K562 (cell line): ENCODE data around the gene CDKL1. TPM values are rescaled to one million over a fixed set of nuclear protein-coding genes. Genes with fewer than 3 reads are reported as not detected.

Experiments used
- ATAC-seq: fragments of 200-7000 bp; cut with Tn5 transposase; 3 replicates; pipeline ENCODE4 v1.9.1; 2020; ENCODE audit warnings: moderate library complexity
- BruUV-seq: library from RNA; stranded (reverse); fragments of 400-500 nt; replicated peaks from 2 replicates; lab custom pipeline; 2021; lab: Mats Ljungman, UMichigan
- CTCF ChIA-PET: fragments of 300-600 bp; formaldehyde crosslinking; extraction: SDS; loops from one replicate; lab custom pipeline; 2021; ENCODE audit warnings: low intra/inter-chr PET ratio; lab: Yijun Ruan, JAX
- POLR2A ChIA-PET: fragments of 300-600, 350-650 bp; sonication (Branson Sonifier 250); formaldehyde crosslinking; extraction: SDS; loops from one replicate; lab custom pipeline; 2021; ENCODE audit warnings: antibody characterized with exemption, inconsistent platforms; lab: Yijun Ruan, JAX
- DNase-seq, 4 experiments: peaks; one replicate each; pipeline versions ENCODE4 v3.0.0 to v3.0.0-alpha.2; 2011 to 2018; ENCODE audit warnings: low spot score in 3 of 4, mixed read lengths in 3 of 4; ENCODE audit errors: extremely low read depth in 1 of 4
- FAIRE-seq: peaks from 2 replicates; lab custom pipeline; 2011; peaks lifted over from hg19 to GRCh38; lab: Jason Lieb, UNC
- H2AFZ ChIP-seq: 2 replicates; pipeline ENCODE4 v1.6.0; 2011; ENCODE audit warnings: low read depth, low read length, control low read depth, inconsistent platforms
- H3K27ac ChIP-seq: fragments of 200-600 bp; 3 replicates; pipeline ENCODE4 v1.8.0; 2011; ENCODE audit warnings: low read depth, mild to moderate bottlenecking, control low read depth, inconsistent platforms, low read length, moderate library complexity, mixed read lengths; ENCODE audit errors: extremely low read depth
- H3K27me3 ChIP-seq, 2 experiments: fragments of 300-600 bp in 1 of 2; 2 replicates in 1 of 2; 3 replicates in 1 of 2; pipeline versions ENCODE4 v1.6.0 to v1.8.0; 2011; ENCODE audit warnings: inconsistent platforms in 2 of 2, low read length in 2 of 2, mild to moderate bottlenecking in 1 of 2, mixed read lengths in 1 of 2, moderate library complexity in 1 of 2; ENCODE audit not compliant: control insufficient read depth in 2 of 2, insufficient read depth in 2 of 2
- H3K36me3 ChIP-seq: fragments of 300-600 bp; 3 replicates; pipeline ENCODE4 v1.8.0; 2011; ENCODE audit warnings: mild to moderate bottlenecking, low read length, inconsistent platforms; ENCODE audit not compliant: control insufficient read depth, insufficient read depth
- H3K4me1 ChIP-seq, 2 experiments: fragments of 200-600 bp in 1 of 2; replicated peaks in 1 of 2; 2 replicates in 1 of 2; 3 replicates in 1 of 2; pipeline versions ENCODE4 v1.5.1 to v1.8.0; 2011; ENCODE audit warnings: inconsistent platforms in 2 of 2, low read length in 2 of 2, mild to moderate bottlenecking in 1 of 2, mixed read lengths in 1 of 2, moderate library complexity in 1 of 2; ENCODE audit not compliant: control insufficient read depth in 2 of 2, insufficient read depth in 2 of 2
- H3K4me2 ChIP-seq: 2 replicates; pipeline ENCODE4 v1.6.1; 2011; ENCODE audit warnings: low read length, control low read depth, inconsistent platforms, mixed read lengths; ENCODE audit not compliant: insufficient read depth
- H3K4me3 ChIP-seq: fragments of 200-600 bp; sonication (generic), shearing (Covaris generic); 2 replicates; pipeline ENCODE4 v1.5.1; 2016; ENCODE audit warnings: control low read depth, inconsistent platforms
- H3K79me2 ChIP-seq: fragments of 200-600 bp; 3 replicates; pipeline ENCODE4 v1.8.0; 2011; ENCODE audit warnings: low read length, inconsistent platforms; ENCODE audit not compliant: control insufficient read depth, insufficient read depth
- H3K9ac ChIP-seq, 2 experiments: 2 replicates each; pipeline versions ENCODE4 v1.6.0 to v1.6.1; 2011; ENCODE audit warnings: low read depth in 2 of 2, low read length in 2 of 2, control low read depth in 1 of 2, inconsistent platforms in 1 of 2, mild to moderate bottlenecking in 1 of 2, mixed read lengths in 1 of 2; ENCODE audit not compliant: insufficient read depth in 1 of 2
- H3K9me1 ChIP-seq: one replicate; pipeline ENCODE4 v1.6.0; 2011; ENCODE audit warnings: inconsistent platforms, mild to moderate bottlenecking, low read length, moderate library complexity; ENCODE audit not compliant: control insufficient read depth, insufficient read depth
- H3K9me3 ChIP-seq: replicated peaks from 2 replicates; pipeline ENCODE4 v1.5.1; 2011; ENCODE audit warnings: low read depth, low read length, inconsistent platforms; ENCODE audit not compliant: control insufficient read depth, insufficient read depth
- H4K20me1 ChIP-seq: replicated peaks from 2 replicates; pipeline ENCODE4 v1.6.1; 2011; ENCODE audit warnings: low read length, inconsistent platforms, mixed read lengths; ENCODE audit not compliant: control insufficient read depth, insufficient read depth
- ADNP ChIP-seq: fragments of 200-800 bp; sonication (Bioruptor generic); IDR thresholded peaks from 2 replicates; pipeline ENCODE4 v1.6.1; 2016; ENCODE audit warnings: missing genetic modification characterization, missing compliant biosample characterization
- FIP1L1 ChIP-seq: fragments of 200-400 bp; formaldehyde crosslinking; IDR thresholded peaks from 2 replicates; pipeline ENCODE4 v1.6.1; 2018; ENCODE audit warnings: mild to moderate bottlenecking, low read depth, low read length; ENCODE audit not compliant: poor library complexity, severe bottlenecking
- KLF1 ChIP-seq: fragments of 450-650 bp; IDR thresholded peaks from 2 replicates; pipeline ENCODE4 v1.6.1; 2016; ENCODE audit warnings: missing genetic modification characterization, missing compliant biosample characterization
- NR2C2 ChIP-seq, 2 experiments: fragments of 200-800 bp in 1 of 2; sonication (Bioruptor generic) in 1 of 2; sonication (generic) in 1 of 2; formaldehyde crosslinking in 1 of 2; IDR thresholded peaks; 2 replicates each; pipeline versions ENCODE4 v1.6.1 to v1.8.0; 2016 to 2022; ENCODE audit warnings: mild to moderate bottlenecking in 1 of 2, missing compliant biosample characterization in 1 of 2, missing genetic modification characterization in 1 of 2, missing genetic modification reagents in 1 of 2
- NRF1 ChIP-seq, 2 experiments: fragments of 450-650 bp; IDR thresholded peaks in 1 of 2; conservative IDR thresholded peaks in 1 of 2; 2 replicates each; pipeline ENCODE4 v1.6.1; 2014; ENCODE audit warnings: mild to moderate bottlenecking in 2 of 2
- SIN3B ChIP-seq: fragments of 450-650 bp; IDR thresholded peaks from 2 replicates; pipeline ENCODE4 v1.6.1; 2017; ENCODE audit warnings: low read depth, mild to moderate bottlenecking, moderate library complexity
- ZBTB9 ChIP-seq: fragments of 450-650 bp; formaldehyde crosslinking; IDR thresholded peaks from 2 replicates; pipeline ENCODE4 v1.4.0; 2020; ENCODE audit warnings: mild to moderate bottlenecking, moderate library complexity
- ZFP1 ChIP-seq: fragments of 450-650 bp; formaldehyde crosslinking; IDR thresholded peaks from 2 replicates; pipeline ENCODE4 v1.4.0; 2020; ENCODE audit warnings: mild to moderate bottlenecking, mixed read lengths
- ZNF165 ChIP-seq: fragments of 250-450 bp; sonication (Bioruptor Pico); IDR thresholded peaks from 2 replicates; pipeline ENCODE4 v1.4.0; 2020; ENCODE audit warnings: borderline replicate concordance
- ZNF277 ChIP-seq: fragments of 250-450 bp; sonication (Bioruptor Pico); IDR thresholded peaks from 2 replicates; pipeline ENCODE4 v1.8.0; 2022; ENCODE audit warnings: inconsistent platforms, mild to moderate bottlenecking, moderate library complexity, borderline replicate concordance
- in situ Hi-C: fragments of 300-500 bp; cut with MboI; formaldehyde crosslinking; loops from 4 replicates; pipeline ENCODE4 v1.15.0; 2018; ENCODE audit warnings: inconsistent platforms, mixed read lengths
- intact Hi-C: fragments of 100-400 bp; cut with micrococcal nuclease; formaldehyde crosslinking; loops from 2 replicates; pipeline ENCODE4 v1.14.2; 2022
- polyA plus RNA-seq, 8 experiments: library from polyadenylated mRNA; depleted of rRNA in 4 of 8; stranded (reverse) in 5 of 8; unstranded in 3 of 8; fragments of >200 nt; fragmentation: Nextera tagmentation in 2 of 8; fragmentation: Illumina TruSeq in 1 of 8; extraction: Ambion mirVana in 2 of 8; extraction: Trizol in 1 of 8; gene quantifications; 2 replicates each; pipeline versions ENCODE4 v1.2.1 to v1.2.3, GENCODE V29; 2011 to 2014; ENCODE audit warnings: inconsistent platforms in 1 of 8, missing spikeins in 1 of 8
- total RNA-seq, 7 experiments: library from RNA; depleted of rRNA in 6 of 7; stranded (reverse); fragments of >200 nt in 6 of 7; fragmentation: Illumina TruSeq in 2 of 7; extraction: Trizol in 2 of 7; gene quantifications; 2 replicates each; pipeline versions ENCODE4 v1.2.1 to v1.2.3, GENCODE V29; 2011 to 2021; ENCODE audit warnings: low replicate concordance in 1 of 7
- TF ChIP-seq, protein P1 (sequence below): fragments of 250-450 bp; sonication (Bioruptor Pico); IDR thresholded peaks from 2 replicates; pipeline ENCODE4 v1.4.0; 2020; ENCODE audit warnings: mild to moderate bottlenecking, moderate library complexity, borderline replicate concordance
- TF ChIP-seq, protein P2 (sequence below): fragments of 250-450 bp; sonication (Bioruptor Pico); IDR thresholded peaks from 2 replicates; pipeline ENCODE4 v1.5.0; 2020; ENCODE audit warnings: mild to moderate bottlenecking
- TF ChIP-seq, protein P3 (sequence below): sonication (generic); formaldehyde crosslinking; IDR thresholded peaks from 2 replicates; pipeline ENCODE4 v1.8.0; 2022; ENCODE audit warnings: mild to moderate bottlenecking, missing genetic modification reagents

CDKL1 gene
- total and polyA plus RNA-seq, 9 of the 15 experiments (the other 6 are each of a cell fraction or from before 2014, with no cell fraction given), result 2.3 to 35.0 (median 7.5) TPM

GRCh38 chr14:50434528-50434927, 37.8 kb upstream of the CDKL1 start:
- Histone ChIP-seq H3K4me1 (no peaks in the 10 kb centered on the region), H3K36me3 (peaks cover 41% of the 10 kb centered on the region; the same call in 2 of the 3 replicates), H3K79me2 (no peaks in the 10 kb centered on the region), H3K9ac (no peak overlapping the region), H3K27ac (no peak overlapping the region), H2AFZ (no peak overlapping the region), H4K20me1 (no peaks in the 10 kb centered on the region), H3K9me3 (no peaks in the 10 kb centered on the region), H3K9me1 (no peaks in the 10 kb centered on the region), H3K4me2 (no peak overlapping the region), H3K4me3 (no peak overlapping the region), H3K27me3 (no peaks in the 10 kb centered on the region)
- intact Hi-C loops (no loop called here), in situ Hi-C loops (no loop called here)
- ChIA-PET POLR2A (no interaction called here), CTCF (no interaction called here)
- TF ChIP-seq NRF1 (conservative IDR thresholded peaks at IDR 0.05 in 1 of 2, IDR thresholded peaks at IDR 0.05 in 1 of 2), result no peak
- TF ChIP-seq ZNF277, result no peak
- TF ChIP-seq FIP1L1, result no peak
- TF ChIP-seq SIN3B, result no peak
- TF ChIP-seq, protein P1, sequence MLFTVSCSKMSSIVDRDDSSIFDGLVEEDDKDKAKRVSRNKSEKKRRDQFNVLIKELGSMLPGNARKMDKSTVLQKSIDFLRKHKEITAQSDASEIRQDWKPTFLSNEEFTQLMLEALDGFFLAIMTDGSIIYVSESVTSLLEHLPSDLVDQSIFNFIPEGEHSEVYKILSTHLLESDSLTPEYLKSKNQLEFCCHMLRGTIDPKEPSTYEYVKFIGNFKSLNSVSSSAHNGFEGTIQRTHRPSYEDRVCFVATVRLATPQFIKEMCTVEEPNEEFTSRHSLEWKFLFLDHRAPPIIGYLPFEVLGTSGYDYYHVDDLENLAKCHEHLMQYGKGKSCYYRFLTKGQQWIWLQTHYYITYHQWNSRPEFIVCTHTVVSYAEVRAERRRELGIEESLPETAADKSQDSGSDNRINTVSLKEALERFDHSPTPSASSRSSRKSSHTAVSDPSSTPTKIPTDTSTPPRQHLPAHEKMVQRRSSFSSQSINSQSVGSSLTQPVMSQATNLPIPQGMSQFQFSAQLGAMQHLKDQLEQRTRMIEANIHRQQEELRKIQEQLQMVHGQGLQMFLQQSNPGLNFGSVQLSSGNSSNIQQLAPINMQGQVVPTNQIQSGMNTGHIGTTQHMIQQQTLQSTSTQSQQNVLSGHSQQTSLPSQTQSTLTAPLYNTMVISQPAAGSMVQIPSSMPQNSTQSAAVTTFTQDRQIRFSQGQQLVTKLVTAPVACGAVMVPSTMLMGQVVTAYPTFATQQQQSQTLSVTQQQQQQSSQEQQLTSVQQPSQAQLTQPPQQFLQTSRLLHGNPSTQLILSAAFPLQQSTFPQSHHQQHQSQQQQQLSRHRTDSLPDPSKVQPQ, result no peak
- TF ChIP-seq ZFP1 (CRISPR knock-in tag), result no peak
- TF ChIP-seq, protein P2, sequence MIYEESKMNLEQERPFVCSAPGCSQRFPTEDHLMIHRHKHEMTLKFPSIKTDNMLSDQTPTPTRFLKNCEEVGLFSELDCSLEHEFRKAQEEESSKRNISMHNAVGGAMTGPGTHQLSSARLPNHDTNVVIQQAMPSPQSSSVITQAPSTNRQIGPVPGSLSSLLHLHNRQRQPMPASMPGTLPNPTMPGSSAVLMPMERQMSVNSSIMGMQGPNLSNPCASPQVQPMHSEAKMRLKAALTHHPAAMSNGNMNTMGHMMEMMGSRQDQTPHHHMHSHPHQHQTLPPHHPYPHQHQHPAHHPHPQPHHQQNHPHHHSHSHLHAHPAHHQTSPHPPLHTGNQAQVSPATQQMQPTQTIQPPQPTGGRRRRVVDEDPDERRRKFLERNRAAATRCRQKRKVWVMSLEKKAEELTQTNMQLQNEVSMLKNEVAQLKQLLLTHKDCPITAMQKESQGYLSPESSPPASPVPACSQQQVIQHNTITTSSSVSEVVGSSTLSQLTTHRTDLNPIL, result no peak
- TF ChIP-seq NR2C2 (CRISPR knock-in tag; IDR thresholded peaks at IDR 0.05), result no peak
- TF ChIP-seq NR2C2 (tag; IDR thresholded peaks at IDR 0.05), result no peak
- no peak for TF ChIP-seq ZBTB9
- TF ChIP-seq, protein P3, sequence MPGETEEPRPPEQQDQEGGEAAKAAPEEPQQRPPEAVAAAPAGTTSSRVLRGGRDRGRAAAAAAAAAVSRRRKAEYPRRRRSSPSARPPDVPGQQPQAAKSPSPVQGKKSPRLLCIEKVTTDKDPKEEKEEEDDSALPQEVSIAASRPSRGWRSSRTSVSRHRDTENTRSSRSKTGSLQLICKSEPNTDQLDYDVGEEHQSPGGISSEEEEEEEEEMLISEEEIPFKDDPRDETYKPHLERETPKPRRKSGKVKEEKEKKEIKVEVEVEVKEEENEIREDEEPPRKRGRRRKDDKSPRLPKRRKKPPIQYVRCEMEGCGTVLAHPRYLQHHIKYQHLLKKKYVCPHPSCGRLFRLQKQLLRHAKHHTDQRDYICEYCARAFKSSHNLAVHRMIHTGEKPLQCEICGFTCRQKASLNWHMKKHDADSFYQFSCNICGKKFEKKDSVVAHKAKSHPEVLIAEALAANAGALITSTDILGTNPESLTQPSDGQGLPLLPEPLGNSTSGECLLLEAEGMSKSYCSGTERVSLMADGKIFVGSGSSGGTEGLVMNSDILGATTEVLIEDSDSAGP (CRISPR knock-in tag), result no peak
- no peak for TF ChIP-seq KLF1 (tag)
- no peak for TF ChIP-seq ZNF165 (CRISPR knock-in tag)
- TF ChIP-seq ADNP (tag), result no peak
- DNase-seq (no peak), FAIRE-seq (no peak), ATAC-seq (no peak)
- BruUV-seq, result no TSS peak
